AG04450 (cell line): ENCODE measurements around the gene PSMA3. TPM values are rescaled to one million over a fixed set of nuclear protein-coding genes. Genes with fewer than 3 reads are reported as not detected.
A peak's percentile ranks its signal among the peaks of the same experiment; 100 is the strongest.
"Not testable (repeated sequence)": the region's sequence is repeated elsewhere in the genome, so short reads cannot be mapped to it uniquely, and the experiment has no call there.

Experiments used
- CTCF ChIA-PET: fragments of 300-600, 350-600 bp; formaldehyde crosslinking; extraction: SDS; loops from one replicate; lab custom pipeline; 2022; ENCODE audit warnings: antibody characterized with exemption, inconsistent platforms; lab: Charles Lee
- POLR2A ChIA-PET: fragments of 350-600 bp; formaldehyde crosslinking; extraction: SDS; loops from one replicate; lab custom pipeline; 2021; ENCODE audit warnings: antibody characterized with exemption, inconsistent platforms; lab: Yijun Ruan, JAX
- DNase-seq: peaks from one replicate; pipeline ENCODE4 v3.0.0-alpha.2; 2011; ENCODE audit warnings: low read depth, low spot score
- H3K27ac ChIP-seq: one replicate; pipeline ENCODE4 v1.5.1; 2012; ENCODE audit warnings: low read depth, low read length, control low read depth
- H3K27me3 ChIP-seq: one replicate; pipeline ENCODE4 v1.6.0; 2012; ENCODE audit warnings: low read length; ENCODE audit not compliant: control insufficient read depth, insufficient read depth
- H3K4me3 ChIP-seq: 2 replicates; pipeline ENCODE4 v1.5.1; 2011; ENCODE audit warnings: mild to moderate bottlenecking, low read depth, low read length, control low read depth
- H3K9me3 ChIP-seq: 2 replicates; pipeline ENCODE4 v1.5.1; 2012; ENCODE audit warnings: low read length; ENCODE audit not compliant: control insufficient read depth, insufficient read depth
- polyA plus RNA-seq: library from polyadenylated mRNA; depleted of rRNA; stranded (reverse); fragments of >200 nt; gene quantifications from 2 replicates; pipeline ENCODE4 v1.2.3, GENCODE V29; 2011
- TF ChIP-seq, protein P1 (sequence below): IDR thresholded peaks from 2 replicates; pipeline ENCODE4 v1.5.1; 2011; ENCODE audit warnings: low read depth, low read length, control low read depth, inconsistent platforms

PSMA3 gene
- polyA plus RNA-seq, 1 experiment = 318 TPM

DNA sequence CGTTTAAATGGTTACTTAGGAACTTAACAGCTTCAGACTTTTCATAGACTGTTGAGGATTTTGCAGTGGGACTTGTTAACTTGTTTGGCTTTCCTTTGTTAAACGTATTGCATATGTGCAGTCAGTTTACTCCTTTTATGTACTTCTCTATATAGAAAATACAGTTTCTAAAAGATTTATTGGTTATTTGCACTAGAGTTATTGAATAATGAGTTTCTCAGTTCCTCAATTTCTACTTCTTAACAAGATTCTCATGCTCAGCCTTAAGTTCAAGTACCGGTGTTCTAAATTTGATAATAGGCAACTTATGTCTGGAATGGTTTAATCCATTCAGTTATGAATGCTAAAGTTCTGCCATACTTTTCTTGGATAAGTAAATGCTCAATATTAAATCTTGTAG, 919 bp downstream of the PSMA3 start:
- DNase-seq = no peak
- H3K27me3 ChIP-seq = no peaks in the 10 kb centered on the region
- H3K9me3 ChIP-seq = no peaks in the 10 kb centered on the region
- H3K4me3 ChIP-seq = peak overlapping the region; percentile 96
- ChIA-PET CTCF (interaction anchor here (1.8 kb wide), 1 partner anchor 138 kb away, joined by 10 read pairs; no protein-coding TSS in a partner anchor), POLR2A (no interaction called here)
- TF ChIP-seq, protein P1, sequence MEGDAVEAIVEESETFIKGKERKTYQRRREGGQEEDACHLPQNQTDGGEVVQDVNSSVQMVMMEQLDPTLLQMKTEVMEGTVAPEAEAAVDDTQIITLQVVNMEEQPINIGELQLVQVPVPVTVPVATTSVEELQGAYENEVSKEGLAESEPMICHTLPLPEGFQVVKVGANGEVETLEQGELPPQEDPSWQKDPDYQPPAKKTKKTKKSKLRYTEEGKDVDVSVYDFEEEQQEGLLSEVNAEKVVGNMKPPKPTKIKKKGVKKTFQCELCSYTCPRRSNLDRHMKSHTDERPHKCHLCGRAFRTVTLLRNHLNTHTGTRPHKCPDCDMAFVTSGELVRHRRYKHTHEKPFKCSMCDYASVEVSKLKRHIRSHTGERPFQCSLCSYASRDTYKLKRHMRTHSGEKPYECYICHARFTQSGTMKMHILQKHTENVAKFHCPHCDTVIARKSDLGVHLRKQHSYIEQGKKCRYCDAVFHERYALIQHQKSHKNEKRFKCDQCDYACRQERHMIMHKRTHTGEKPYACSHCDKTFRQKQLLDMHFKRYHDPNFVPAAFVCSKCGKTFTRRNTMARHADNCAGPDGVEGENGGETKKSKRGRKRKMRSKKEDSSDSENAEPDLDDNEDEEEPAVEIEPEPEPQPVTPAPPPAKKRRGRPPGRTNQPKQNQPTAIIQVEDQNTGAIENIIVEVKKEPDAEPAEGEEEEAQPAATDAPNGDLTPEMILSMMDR = no peak
- no peak overlapping the region for H3K27ac ChIP-seq

DNA sequence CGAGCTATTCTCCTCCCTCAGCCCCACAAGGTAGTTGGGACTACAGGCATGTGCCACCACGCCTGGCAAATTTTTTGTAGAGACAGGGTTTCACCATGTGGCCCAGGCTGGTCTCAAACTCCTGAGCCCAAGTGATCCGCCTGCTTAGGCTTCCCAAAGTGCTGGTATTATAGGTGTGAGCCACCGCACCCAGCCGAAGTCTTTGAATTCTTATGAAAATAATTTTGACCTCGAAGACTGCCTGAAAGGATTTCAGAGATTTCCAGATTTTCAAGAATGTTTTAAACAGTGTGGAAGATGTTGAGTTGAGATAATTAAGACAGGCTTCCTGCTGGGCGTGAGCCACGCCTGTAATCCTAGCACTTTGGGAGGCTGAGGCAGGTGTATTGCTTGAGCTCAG, 5.0 kb downstream of the PSMA3 start:
- POLR2A ChIA-PET = no interaction called here

DNA sequence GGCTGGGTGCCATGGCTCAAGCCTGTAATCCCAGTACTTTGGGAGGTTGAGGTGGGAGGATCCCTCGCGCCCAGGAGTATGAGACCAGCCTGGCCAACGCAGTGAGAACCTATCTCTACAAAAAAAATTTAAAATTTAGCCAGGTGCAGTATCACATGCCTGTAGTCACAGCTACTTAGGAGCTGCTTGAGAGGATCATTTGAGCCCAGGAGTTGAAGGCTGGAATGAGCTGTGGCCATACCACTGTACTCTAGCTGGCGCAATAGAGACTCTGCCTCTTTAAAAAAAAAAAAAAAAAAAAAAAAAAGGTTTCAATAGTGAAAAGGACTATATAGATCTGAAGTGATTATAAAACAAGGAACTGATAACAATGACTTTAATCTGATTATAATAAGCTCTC, 13.5 kb downstream of the PSMA3 start:
- Histone ChIP-seq H3K4me3 (no peak overlapping the region), H3K9me3 (no peaks in the 10 kb centered on the region), H3K27me3 (no peaks in the 10 kb centered on the region), H3K27ac (no peak overlapping the region)
- ChIA-PET POLR2A (no interaction called here), CTCF (interaction anchor here (0.6 to 1.1 kb wide), 4 partner anchors 14 to 1423 kb away, joined by 3 to 4 read pairs (median 4); no protein-coding TSS in a partner anchor)
- DNase-seq = no peak
- TF ChIP-seq, protein P1 = no peak

More for the DNA sequence above, 5.0 kb downstream of the PSMA3 start:
- TF ChIP-seq, protein P1 = no peak
- peak overlapping the region; percentile 13 for H3K27ac ChIP-seq
- no peaks in the 10 kb centered on the region for H3K9me3 ChIP-seq
- H3K27me3 ChIP-seq = no peaks in the 10 kb centered on the region
- no peak overlapping the region for H3K4me3 ChIP-seq
- CTCF ChIA-PET = no interaction called here
- DNase-seq = no peak

DNA sequence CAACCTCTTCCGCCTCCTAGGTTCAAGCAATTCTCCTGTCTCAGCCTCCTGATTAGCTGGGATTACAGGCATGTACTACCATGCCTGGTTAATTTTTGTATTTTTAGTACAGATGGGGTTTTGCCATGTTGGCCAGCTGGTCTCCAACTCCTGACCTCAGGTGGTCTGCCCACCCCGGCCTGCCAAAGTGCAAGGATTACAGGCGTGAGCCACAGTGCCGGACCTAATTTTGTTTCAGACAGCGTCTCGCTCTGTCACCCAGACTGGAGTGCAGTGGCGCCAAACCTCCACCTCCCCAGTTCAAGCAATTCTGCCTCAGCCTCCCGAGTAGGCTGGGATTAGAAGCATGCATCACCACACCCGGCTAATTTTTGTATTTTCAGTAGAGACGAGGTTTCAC, 17.4 kb downstream of the PSMA3 start:
- H3K4me3 ChIP-seq, H3K27me3 ChIP-seq, H3K27ac ChIP-seq, H3K9me3 ChIP-seq, DNase-seq: not testable (repeated sequence)
- POLR2A ChIA-PET = interaction anchor here (0.7 kb wide), 1 partner anchor 96 kb away, joined by 5 read pairs; no protein-coding TSS in a partner anchor
- CTCF ChIA-PET = interaction anchor here (0.6 kb wide), 1 partner anchor 40 kb away, joined by 3 read pairs; no protein-coding TSS in a partner anchor

DNA sequence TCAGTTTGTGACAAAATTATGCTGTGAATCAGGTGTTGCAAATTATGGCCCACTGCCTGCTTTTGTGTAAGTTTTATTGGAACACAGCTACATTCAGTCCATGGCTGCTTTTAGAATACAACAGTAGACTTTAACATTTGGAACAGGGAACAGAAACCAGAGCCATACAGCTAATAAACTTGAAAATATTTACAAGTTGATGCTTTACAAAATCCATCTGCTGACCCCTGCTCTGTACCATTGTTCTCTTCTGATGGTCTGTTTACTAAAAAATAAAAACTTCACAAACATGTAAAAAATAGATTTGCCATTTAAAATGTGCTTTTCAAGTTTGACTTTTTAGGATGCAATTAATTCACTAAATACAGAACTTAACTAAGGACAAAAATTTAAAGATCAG, 20.8 kb downstream of the PSMA3 start:
- H3K9me3 ChIP-seq = no peaks in the 10 kb centered on the region
- TF ChIP-seq, protein P1 = no peak
- ChIA-PET CTCF (interaction anchor here (0.8 kb wide), 1 partner anchor 157 kb away, joined by 3 read pairs; no protein-coding TSS in a partner anchor), POLR2A (interaction anchor here (0.8 kb wide), 1 partner anchor 162 kb away, joined by 3 read pairs; the partner anchor contains the start of gene TIMM9)
- no peaks in the 10 kb centered on the region for H3K27me3 ChIP-seq
- no peak for DNase-seq
- H3K27ac ChIP-seq = no peak overlapping the region
- no peak overlapping the region for H3K4me3 ChIP-seq
